Suprapubic skin (tissue), 4 donors: ENCODE results near the gene MFSD6.

ENCODE experiments used
- EP300 ChIP-seq: sonication (generic); formaldehyde crosslinking; IDR thresholded peaks from one replicate; pipeline ENCODE4 v1.6.1; 2017; ENCODE audit warnings: antibody characterized with exemption
- POLR2A ChIP-seq, 2 donors: fragments of 450-650 bp; IDR thresholded peaks; one replicate each; pipeline ENCODE4 v1.6.1; 2017; ENCODE audit warnings: antibody characterized with exemption in 2 of 2, mild to moderate bottlenecking in 2 of 2, moderate library complexity in 2 of 2
- POLR2AphosphoS5 ChIP-seq, 3 donors: sonication (generic); formaldehyde crosslinking; IDR thresholded peaks; one replicate each; pipeline ENCODE4 v1.6.1; 2017; ENCODE audit warnings: antibody characterized with exemption in 3 of 3
- TF ChIP-seq, protein P1 (sequence below), 2 donors: fragments of 200-600 bp in 1 of 2; fragments of 450-650 bp in 1 of 2; sonication (generic) in 1 of 2; IDR thresholded peaks; one replicate each; pipeline ENCODE4 v1.5.1; 2016 to 2019; ENCODE audit warnings: antibody characterized with exemption in 2 of 2, mild to moderate bottlenecking in 1 of 2, moderate library complexity in 1 of 2

DNA sequence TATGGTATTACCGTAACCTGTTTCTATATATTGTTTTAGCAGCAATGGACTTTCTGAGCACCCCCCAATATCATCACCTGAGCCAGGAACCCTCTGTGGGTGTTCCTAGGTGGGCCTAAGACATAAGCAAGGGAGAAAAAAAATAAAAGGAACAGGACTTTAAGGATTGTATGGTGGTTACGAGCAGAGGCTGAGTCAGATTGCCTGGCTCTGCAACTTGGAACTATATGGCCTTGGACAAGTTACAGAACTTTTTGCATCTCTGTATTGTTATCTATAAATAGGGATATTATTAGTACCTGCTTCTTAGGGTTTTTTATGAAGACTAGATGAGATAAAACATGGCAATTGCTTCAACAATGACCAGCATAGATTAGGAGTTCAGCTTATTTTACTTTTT lies 34.9 kb downstream of the MFSD6 start:
- no peak for TF ChIP-seq POLR2AphosphoS5 (IDR thresholded peaks at IDR 0.05)
- TF ChIP-seq, protein P1, sequence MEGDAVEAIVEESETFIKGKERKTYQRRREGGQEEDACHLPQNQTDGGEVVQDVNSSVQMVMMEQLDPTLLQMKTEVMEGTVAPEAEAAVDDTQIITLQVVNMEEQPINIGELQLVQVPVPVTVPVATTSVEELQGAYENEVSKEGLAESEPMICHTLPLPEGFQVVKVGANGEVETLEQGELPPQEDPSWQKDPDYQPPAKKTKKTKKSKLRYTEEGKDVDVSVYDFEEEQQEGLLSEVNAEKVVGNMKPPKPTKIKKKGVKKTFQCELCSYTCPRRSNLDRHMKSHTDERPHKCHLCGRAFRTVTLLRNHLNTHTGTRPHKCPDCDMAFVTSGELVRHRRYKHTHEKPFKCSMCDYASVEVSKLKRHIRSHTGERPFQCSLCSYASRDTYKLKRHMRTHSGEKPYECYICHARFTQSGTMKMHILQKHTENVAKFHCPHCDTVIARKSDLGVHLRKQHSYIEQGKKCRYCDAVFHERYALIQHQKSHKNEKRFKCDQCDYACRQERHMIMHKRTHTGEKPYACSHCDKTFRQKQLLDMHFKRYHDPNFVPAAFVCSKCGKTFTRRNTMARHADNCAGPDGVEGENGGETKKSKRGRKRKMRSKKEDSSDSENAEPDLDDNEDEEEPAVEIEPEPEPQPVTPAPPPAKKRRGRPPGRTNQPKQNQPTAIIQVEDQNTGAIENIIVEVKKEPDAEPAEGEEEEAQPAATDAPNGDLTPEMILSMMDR (IDR thresholded peaks at IDR 0.05), result no peak
- no peak for TF ChIP-seq POLR2A (IDR thresholded peaks at IDR 0.05)
- no peak for TF ChIP-seq EP300
